Mononuclear cell (primary cell): ENCODE data around the gene BASP1. TPM values are rescaled to one million over a fixed set of nuclear protein-coding genes. Genes with fewer than 3 reads are reported as not detected.
"Not testable (repeated sequence)": the region's sequence is repeated elsewhere in the genome, so short reads cannot be mapped to it uniquely, and the experiment has no call there.

Experiments
- H3K27me3 ChIP-seq: 2 replicates; pipeline ENCODE4 v1.6.0; 2011; ENCODE audit warnings: low read length, control low read depth; ENCODE audit not compliant: insufficient read depth
- H3K4me1 ChIP-seq: 2 replicates; pipeline ENCODE4 v1.5.1; 2011; ENCODE audit warnings: mild to moderate bottlenecking, low read length, control low read depth; ENCODE audit not compliant: insufficient read depth
- H3K4me3 ChIP-seq: 2 replicates; pipeline ENCODE4 v1.5.1; 2011; ENCODE audit warnings: mild to moderate bottlenecking, low read length, moderate library complexity
- H3K9me3 ChIP-seq: 2 replicates; pipeline ENCODE4 v1.5.1; 2011; ENCODE audit warnings: low read depth, mild to moderate bottlenecking, control low read depth, low read length
- total RNA-seq: library from RNA; depleted of rRNA; stranded (reverse); fragments of >200 nt; gene quantifications from one replicate; pipeline ENCODE4 v1.2.3, GENCODE V29; 2012

The BASP1 gene
- total RNA-seq, 1 donor, result 24.5 TPM

DNA sequence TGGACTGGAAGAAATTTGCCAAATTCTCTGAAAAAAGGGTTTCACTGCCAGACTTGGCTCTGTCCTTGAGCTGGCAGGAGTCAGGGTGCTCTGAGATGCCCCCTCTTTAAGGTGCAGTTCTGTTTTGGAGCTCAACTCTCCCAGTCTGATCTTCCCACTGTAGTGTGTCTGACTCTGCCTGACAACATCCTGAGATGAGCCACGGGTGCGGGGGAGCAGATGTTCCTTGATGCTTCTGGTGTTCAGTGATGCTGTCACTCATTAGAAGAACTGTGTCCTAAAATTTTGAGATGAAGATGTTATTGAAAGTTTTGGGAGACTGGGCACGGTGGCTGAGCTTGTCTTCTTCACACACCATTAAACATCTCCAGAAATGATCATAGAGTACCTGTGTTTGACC lies 78.2 kb downstream of the BASP1 start:
- Histone ChIP-seq H3K4me3 (no peak overlapping the region), H3K4me1 (no peaks in the 10 kb centered on the region), H3K27me3 (no peaks in the 10 kb centered on the region), H3K9me3 (no peaks in the 10 kb centered on the region)

- H3K4me1 ChIP-seq, result peaks cover 32% of the 10 kb centered on the region
- no peaks in the 10 kb centered on the region for H3K27me3 ChIP-seq
- H3K4me3 ChIP-seq, result no peak overlapping the region
- H3K9me3 ChIP-seq, result no peaks in the 10 kb centered on the region
Observed at GRCh38 chr5:17302106-17302505, 84.7 kb downstream of the BASP1 start.

GRCh38 chr5:17302604-17303003 lies 85.2 kb downstream of the BASP1 start:
- Histone ChIP-seq H3K4me3 (no peak overlapping the region), H3K27me3 (no peaks in the 10 kb centered on the region), H3K9me3 (no peaks in the 10 kb centered on the region), H3K4me1 (peaks cover 32% of the 10 kb centered on the region)

- Histone ChIP-seq H3K4me1 (peaks cover 32% of the 10 kb centered on the region), H3K27me3 (no peaks in the 10 kb centered on the region), H3K4me3 (no peak overlapping the region), H3K9me3 (no peaks in the 10 kb centered on the region)
Observed at GRCh38 chr5:17304282-17304681, 86.9 kb downstream of the BASP1 start.

DNA sequence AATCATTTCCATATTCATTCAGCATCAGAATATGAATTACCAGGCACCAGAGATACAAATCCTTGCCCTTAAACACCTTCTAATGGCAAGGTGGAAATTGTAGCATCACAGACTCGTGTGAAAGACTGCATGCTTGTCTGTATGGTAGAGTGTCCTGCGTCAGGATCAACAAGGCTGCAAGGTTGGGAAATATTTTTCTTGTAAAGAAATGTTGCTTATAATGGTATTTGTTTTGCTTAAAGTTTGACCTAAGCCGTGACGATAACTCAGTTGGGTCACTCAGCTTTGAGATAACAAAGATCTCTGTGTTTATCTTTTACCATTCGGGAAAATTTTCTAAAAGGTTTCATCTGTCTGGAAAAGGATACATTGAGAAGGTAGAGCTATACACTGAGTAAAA lies 87.6 kb downstream of the BASP1 start:
- Histone ChIP-seq H3K4me3 (no peak overlapping the region), H3K9me3 (no peaks in the 10 kb centered on the region), H3K4me1 (peaks cover 32% of the 10 kb centered on the region), H3K27me3 (no peaks in the 10 kb centered on the region)

DNA sequence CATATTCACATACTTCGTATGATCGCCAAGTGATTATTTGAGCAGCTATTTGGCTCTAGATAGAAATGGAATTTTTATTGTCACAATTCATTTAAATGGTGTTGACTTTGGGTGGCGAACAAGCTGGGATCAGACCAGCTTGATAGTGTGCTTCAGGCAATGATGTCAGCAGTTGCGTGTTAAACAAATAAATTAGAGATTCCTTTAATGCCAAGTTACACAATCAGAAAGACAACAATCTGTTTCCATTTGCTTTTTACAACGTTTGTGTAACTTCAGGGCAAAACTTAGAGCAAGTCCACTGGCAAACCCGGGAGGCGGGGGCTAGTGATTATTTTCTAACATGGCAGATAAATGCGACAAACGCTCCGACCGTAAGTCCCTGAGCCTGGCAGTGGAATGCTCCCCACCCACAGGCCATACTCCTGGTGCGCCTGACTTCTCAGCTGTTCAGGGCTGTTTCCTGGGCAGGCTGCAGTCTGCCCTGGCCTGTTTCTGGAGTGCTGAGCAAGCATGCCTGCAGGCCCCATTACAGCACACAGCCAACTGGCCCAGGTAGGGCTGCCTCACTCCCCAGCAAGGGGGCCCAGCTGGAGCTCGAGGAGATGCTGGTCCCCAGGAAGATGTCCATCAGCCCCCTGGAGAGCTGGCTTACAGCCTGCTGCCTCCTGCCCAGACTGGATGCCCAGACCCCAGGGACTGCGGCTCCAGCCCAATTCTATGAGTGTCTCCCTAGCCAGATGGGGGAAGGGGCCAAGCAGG lies 88.7 kb downstream of the BASP1 start:
- no peaks in the 10 kb centered on the region for H3K27me3 ChIP-seq
- no peaks in the 10 kb centered on the region for H3K9me3 ChIP-seq
- no peak overlapping the region for H3K4me3 ChIP-seq
- H3K4me1 ChIP-seq, result peaks cover 32% of the 10 kb centered on the region

DNA sequence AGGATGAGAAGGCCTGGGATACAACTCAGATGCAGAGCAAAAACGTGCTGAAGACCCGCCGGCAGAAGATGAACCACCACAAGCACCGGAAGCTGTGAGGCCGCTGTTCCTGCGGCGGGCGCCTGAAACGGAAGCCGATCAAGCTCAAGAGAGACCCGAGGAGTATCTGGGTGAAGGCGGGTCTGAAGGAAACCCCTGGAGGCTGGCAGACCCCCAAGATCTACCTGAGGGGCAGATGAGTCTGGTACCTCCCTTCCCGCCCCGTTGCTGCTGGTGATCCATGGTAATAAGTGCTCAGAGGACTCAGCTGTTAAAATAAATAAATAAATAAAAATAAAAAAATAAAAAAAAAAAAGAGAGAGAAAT lies 89.3 kb downstream of the BASP1 start:
- Histone ChIP-seq H3K4me3 (no peak overlapping the region), H3K27me3 (no peaks in the 10 kb centered on the region), H3K9me3 (no peaks in the 10 kb centered on the region), H3K4me1 (peaks cover 32% of the 10 kb centered on the region)

DNA sequence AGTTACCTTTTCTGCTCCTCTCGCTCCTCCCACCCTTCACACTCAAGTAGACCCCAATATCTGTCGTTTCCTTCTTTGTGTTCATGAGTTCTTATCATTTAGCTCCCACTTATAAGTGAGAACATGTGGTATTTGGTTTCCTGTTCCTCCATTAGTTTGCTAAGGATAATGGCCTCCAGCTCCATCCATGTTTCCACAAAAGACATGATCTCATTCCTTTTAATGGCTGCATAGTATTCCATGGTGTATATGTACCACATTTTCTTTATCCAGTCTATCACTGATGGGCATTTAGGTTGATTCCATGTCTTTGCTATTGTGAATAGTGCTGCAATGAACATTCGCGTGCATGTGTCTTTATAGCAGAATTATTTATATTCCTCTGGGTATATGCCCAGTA lies 90.0 kb downstream of the BASP1 start:
- H3K4me1 ChIP-seq, result peaks cover 25% of the 10 kb centered on the region
- not testable (repeated sequence) for H3K9me3 ChIP-seq, H3K4me3 ChIP-seq, H3K27me3 ChIP-seq

GRCh38 chr5:17308326-17309065 lies 91.1 kb downstream of the BASP1 start:
- Histone ChIP-seq H3K27me3 (no peaks in the 10 kb centered on the region), H3K4me1 (peaks cover 15% of the 10 kb centered on the region), H3K9me3 (no peaks in the 10 kb centered on the region), H3K4me3 (no peak overlapping the region)

GRCh38 chr5:17309462-17309861 lies 92.0 kb downstream of the BASP1 start:
- H3K4me3 ChIP-seq, result no peak overlapping the region
- peaks cover 5% of the 10 kb centered on the region for H3K4me1 ChIP-seq
- H3K9me3 ChIP-seq, result no peaks in the 10 kb centered on the region
- no peaks in the 10 kb centered on the region for H3K27me3 ChIP-seq

DNA sequence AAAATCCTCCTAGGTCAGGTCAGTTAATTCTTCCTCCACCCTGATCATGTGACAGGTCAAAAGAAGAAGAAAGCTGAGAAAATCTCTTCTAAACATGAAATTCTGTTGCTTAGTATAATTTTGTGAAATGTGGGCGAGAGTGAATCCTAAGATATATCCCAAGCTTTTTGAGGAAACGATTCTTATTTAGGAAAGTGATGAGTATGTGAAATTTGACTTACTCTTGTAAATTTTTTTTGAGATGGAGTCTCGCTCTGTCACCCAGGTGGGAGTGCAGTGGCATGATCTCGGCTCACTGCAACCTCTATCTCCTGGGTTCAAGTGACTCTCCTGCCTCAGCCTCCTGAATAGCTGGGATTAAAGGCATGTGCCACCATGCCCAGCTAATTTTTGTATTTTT lies 93.1 kb downstream of the BASP1 start:
- peaks cover 13% of the 10 kb centered on the region for H3K4me1 ChIP-seq
- not testable (repeated sequence) for H3K27me3 ChIP-seq, H3K4me3 ChIP-seq, H3K9me3 ChIP-seq

DNA sequence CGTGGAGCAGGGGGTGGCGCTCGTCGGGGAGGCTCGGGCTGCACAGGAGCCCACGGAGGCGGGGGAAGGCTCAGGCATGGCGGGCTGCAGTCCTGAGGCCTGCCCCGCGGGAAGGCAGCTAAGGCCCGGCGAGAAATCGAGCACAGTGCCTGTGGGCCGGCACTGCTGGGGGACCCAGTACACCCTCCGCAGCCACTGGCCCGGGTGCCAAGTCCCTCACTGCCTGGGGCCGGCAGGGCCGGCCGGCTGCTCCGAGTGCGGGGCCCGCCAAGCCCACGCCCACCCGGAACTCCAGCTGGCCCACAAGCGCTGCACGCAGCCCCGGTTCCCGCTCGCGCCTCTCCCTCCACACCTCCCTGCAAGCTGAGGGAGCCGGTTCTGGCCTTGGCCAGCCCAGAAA lies 94.4 kb downstream of the BASP1 start:
- H3K27me3 ChIP-seq, H3K4me3 ChIP-seq, H3K9me3 ChIP-seq: not testable (repeated sequence)
- peaks cover 22% of the 10 kb centered on the region for H3K4me1 ChIP-seq

DNA sequence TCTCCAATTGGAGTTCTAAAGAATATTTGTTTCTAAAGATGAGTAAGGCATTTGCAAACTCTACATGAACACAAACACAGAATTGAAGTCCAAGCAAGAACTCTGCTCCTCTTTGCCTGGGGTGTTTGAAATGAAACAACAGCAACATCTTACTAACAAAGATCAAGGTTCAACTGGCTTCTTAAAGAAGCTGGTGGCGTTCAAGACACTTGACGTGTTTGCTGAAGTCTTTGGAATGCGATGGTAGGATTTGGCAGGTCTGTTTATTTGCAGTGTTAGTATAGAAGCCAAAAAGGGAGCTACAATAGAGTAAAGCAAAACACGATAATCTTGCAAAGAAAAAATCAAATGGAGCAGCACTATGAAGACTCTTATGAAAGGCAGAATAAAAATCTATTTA lies 94.9 kb downstream of the BASP1 start:
- no peaks in the 10 kb centered on the region for H3K27me3 ChIP-seq
- H3K4me3 ChIP-seq, result no peak overlapping the region
- H3K4me1 ChIP-seq, result peaks cover 27% of the 10 kb centered on the region
- no peaks in the 10 kb centered on the region for H3K9me3 ChIP-seq

GRCh38 chr5:17314907-17315471 lies 97.6 kb downstream of the BASP1 start:
- H3K4me3 ChIP-seq, result no peak overlapping the region
- peaks cover 37% of the 10 kb centered on the region for H3K4me1 ChIP-seq
- no peaks in the 10 kb centered on the region for H3K9me3 ChIP-seq
- no peaks in the 10 kb centered on the region for H3K27me3 ChIP-seq

GRCh38 chr5:17315710-17316221 lies 98.3 kb downstream of the BASP1 start:
- Histone ChIP-seq H3K4me3 (no peak overlapping the region), H3K9me3 (no peaks in the 10 kb centered on the region), H3K4me1 (peaks cover 37% of the 10 kb centered on the region), H3K27me3 (no peaks in the 10 kb centered on the region)
